Panc1 (cell line): Measurements from ENCODE around the gene STYXL1. TPM values are rescaled to one million over a fixed set of nuclear protein-coding genes. Genes with fewer than 3 reads are reported as not detected.

ENCODE experiments used
- ATAC-seq: fragments of 200-7000 bp; cut with Tn5 transposase; 2 replicates; pipeline ENCODE4 v1.9.1; 2020; ENCODE audit warnings: mild to moderate bottlenecking, moderate library complexity
- BruUV-seq: library from RNA; stranded (reverse); fragments of 400-500 nt; replicated peaks from 2 replicates; lab custom pipeline; 2021; lab: Mats Ljungman, UMichigan
- CTCF ChIA-PET: fragments of 300-600 bp; sonication (Branson Sonifier 250); formaldehyde crosslinking; loops from one replicate; lab custom pipeline; 2022; ENCODE audit warnings: antibody characterized with exemption; lab: Charles Lee
- POLR2A ChIA-PET: fragments of 300-600 bp; sonication (Branson Sonifier 250); formaldehyde crosslinking; loops from one replicate; lab custom pipeline; 2022; ENCODE audit warnings: antibody characterized with exemption; lab: Charles Lee
- DNase-seq: peaks from one replicate; pipeline ENCODE4 v3.0.0-alpha.2; 2010; ENCODE audit warnings: low read depth, low spot score
- H3K27ac ChIP-seq: 2 replicates; pipeline ENCODE4 v1.5.1; 2011; ENCODE audit warnings: mild to moderate bottlenecking, low read length, inconsistent platforms
- H3K27me3 ChIP-seq: fragments of 200-500 bp; sonication (Bioruptor generic); 2 replicates; pipeline ENCODE4 v1.6.0; 2014; ENCODE audit warnings: low read length, inconsistent platforms; ENCODE audit not compliant: control insufficient read depth, insufficient read depth
- H3K36me3 ChIP-seq: fragments of 200-500 bp; sonication (Bioruptor generic); 2 replicates; pipeline ENCODE4 v1.5.1; 2014; ENCODE audit warnings: inconsistent platforms, mild to moderate bottlenecking, low read length, moderate library complexity; ENCODE audit not compliant: control insufficient read depth, insufficient read depth
- H3K4me1 ChIP-seq: 2 replicates; pipeline ENCODE4 v1.5.1; 2011; ENCODE audit warnings: inconsistent platforms, mild to moderate bottlenecking, low read length, moderate library complexity; ENCODE audit not compliant: control insufficient read depth, insufficient read depth
- H3K4me3 ChIP-seq, 2 experiments: 2 replicates each; pipeline ENCODE4 v1.5.1; 2011 to 2012; ENCODE audit warnings: low read depth in 2 of 2, low read length in 2 of 2, mild to moderate bottlenecking in 2 of 2, inconsistent platforms in 1 of 2, moderate library complexity in 1 of 2
- H3K9me3 ChIP-seq: fragments of 200-500 bp; sonication (Bioruptor generic); 2 replicates; pipeline ENCODE4 v1.5.1; 2014; ENCODE audit warnings: low read depth, mild to moderate bottlenecking, inconsistent platforms, low read length, moderate library complexity; ENCODE audit not compliant: control insufficient read depth, insufficient read depth
- CTCF ChIP-seq: fragments of 450-650 bp; IDR thresholded peaks from 2 replicates; pipeline ENCODE4 v1.5.1; 2017; ENCODE audit warnings: mild to moderate bottlenecking
- POLR2AphosphoS5 ChIP-seq: IDR thresholded peaks from 2 replicates; pipeline ENCODE4 v1.6.1; 2012; ENCODE audit warnings: mild to moderate bottlenecking, low read depth, low read length, moderate library complexity
- REST ChIP-seq, 2 experiments: IDR thresholded peaks; 2 replicates each; pipeline ENCODE4 v1.6.1; 2011 to 2012; ENCODE audit warnings: low read depth in 2 of 2, control low read depth in 1 of 2, low read length in 1 of 2, mild to moderate bottlenecking in 1 of 2, moderate library complexity in 1 of 2; ENCODE audit not compliant: insufficient read depth in 1 of 2
- SIN3A ChIP-seq: IDR thresholded peaks from 2 replicates; pipeline ENCODE4 v1.6.1; 2012; ENCODE audit warnings: low read depth, mild to moderate bottlenecking, low read length, moderate library complexity, borderline replicate concordance; ENCODE audit not compliant: insufficient read depth
- TCF7L2 ChIP-seq: IDR thresholded peaks from 2 replicates; pipeline ENCODE4 v1.6.1; 2011; ENCODE audit warnings: mild to moderate bottlenecking, low read depth, low read length, inconsistent platforms
- in situ Hi-C: cut with HindIII; loops from 2 replicates; pipeline ENCODE4 v1.10.0; 2016; ENCODE audit warnings: low sequenced_read_pairs, low pct_unique_long_range_greater_than_20kb
- intact Hi-C: fragments of 100-400 bp; cut with micrococcal nuclease; formaldehyde crosslinking; loops from one replicate; pipeline ENCODE4 v1.10.0; 2022; ENCODE audit not compliant: unreplicated experiment
- total RNA-seq: library from RNA; stranded (reverse); gene quantifications from one replicate; pipeline ENCODE4 v1.2.1, GENCODE V29; 2021; ENCODE audit not compliant: unreplicated experiment

The STYXL1 gene
- total RNA-seq, 1 experiment from 2014 or later: 57.6 TPM

- intact Hi-C loops (no loop called here), in situ Hi-C loops (no loop called here)
- TF ChIP-seq REST (IDR thresholded peaks at IDR 0.05; ENCODE audit: insufficient read depth in 1 of 2, low read depth in 2 of 2, low read length in 1 of 2): no peak
- TF ChIP-seq CTCF: no peak
- TF ChIP-seq TCF7L2: no peak
- TF ChIP-seq POLR2AphosphoS5: no peak
- no peak for TF ChIP-seq SIN3A
- Histone ChIP-seq H3K4me3 (peak overlapping the region; percentile 98 to 99), H3K36me3 (no peaks in the 10 kb centered on the region; the same call in 1 of the 2 replicates), H3K27ac (peak overlapping the region; percentile 94), H3K9me3 (no peaks in the 10 kb centered on the region), H3K4me1 (peaks cover 18% of the 10 kb centered on the region), H3K27me3 (no peaks in the 10 kb centered on the region)
- ChIA-PET CTCF (no interaction called here), POLR2A (no interaction called here)
- TSS peak; percentile 71 for BruUV-seq
- no peak for DNase-seq
- no peak for ATAC-seq
These were observed 1.5 kb upstream of the STYXL1 start for GRCh38 chr7:76049295-76049694.

GRCh38 chr7:76048668-76048988, 828 bp upstream of the STYXL1 start:
- no peak for TF ChIP-seq TCF7L2
- no peak for TF ChIP-seq REST (IDR thresholded peaks at IDR 0.05; ENCODE audit: insufficient read depth in 1 of 2, low read depth in 2 of 2, low read length in 1 of 2)
- TF ChIP-seq SIN3A: no peak
- Histone ChIP-seq H3K9me3 (no peaks in the 10 kb centered on the region), H3K27ac (peak overlapping the region; percentile 94), H3K27me3 (no peaks in the 10 kb centered on the region), H3K36me3 (no peaks in the 10 kb centered on the region; the same call in 1 of the 2 replicates), H3K4me3 (peak overlapping the region; percentile 98 to 99), H3K4me1 (peaks cover 12% of the 10 kb centered on the region)
- intact Hi-C loops (no loop called here), in situ Hi-C loops (no loop called here)
- BruUV-seq: no TSS peak
- ChIA-PET POLR2A (interaction anchor here (0.6 kb wide), 1 partner anchor 74 kb away, joined by 3 read pairs; no protein-coding TSS in a partner anchor), CTCF (no interaction called here)
- ATAC-seq (0 out of 2 replicates have a peak, but pooled peaks have one; percentile 2), DNase-seq (no peak)
